ENCODE data around the gene KRTAP9-8. TPM values are rescaled to one million over a fixed set of nuclear protein-coding genes. Genes with fewer than 3 reads are reported as not detected.

The KRTAP9-8 gene
- total and polyA plus RNA-seq, 2 of the 8 experiments (the other 6 are each of a cell fraction or from before 2014, with no cell fraction given): not detected

DNA sequence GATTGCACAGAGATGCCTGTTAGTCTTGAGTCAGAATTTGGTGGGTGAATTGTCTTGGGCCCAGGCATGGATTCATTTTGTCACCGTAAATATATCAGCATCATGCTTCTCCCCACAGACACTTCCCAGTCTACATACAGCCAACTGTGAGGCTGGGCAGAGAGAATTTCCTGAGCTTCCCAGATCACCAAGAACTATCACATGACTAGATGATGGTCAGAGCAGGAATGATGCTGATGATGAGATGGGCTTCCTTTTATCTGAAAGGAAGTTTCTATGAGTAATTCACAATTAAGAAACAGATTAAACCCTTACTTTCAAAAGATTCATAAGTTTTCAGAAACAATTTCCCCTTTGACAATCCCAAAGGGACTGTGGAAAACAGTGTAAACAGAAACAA is 17.1 kb downstream of the KRTAP9-8 start:
- Histone ChIP-seq H3K18ac (ENCODE audit: extremely low read depth, low read length) (no peak overlapping the region), H2BK5ac (ENCODE audit: low read depth, low read length) (no peak overlapping the region), H3K23ac (ENCODE audit: insufficient read length) (no peak overlapping the region), H3K4ac (replicated peaks; ENCODE audit: insufficient read length, low read depth, low read length) (no peak overlapping the region), H2BK15ac (ENCODE audit: low read length) (no peak overlapping the region), H3K14ac (ENCODE audit: insufficient read length) (no peak overlapping the region), H2BK12ac (ENCODE audit: low read depth, low read length) (no peak overlapping the region), H2AFZ (ENCODE audit: low read length) (no peak overlapping the region), H3K79me2 (ENCODE audit: control insufficient read depth in 1 of 2, insufficient read depth in 2 of 2, low read length in 2 of 2) (no peaks in the 10 kb centered on the region), H3K36me3 (ENCODE audit: control insufficient read depth in 2 of 4, insufficient read depth in 4 of 4, low read length in 3 of 4) (no peaks in the 10 kb centered on the region), H2AK5ac (ENCODE audit: low read depth, low read length) (no peak overlapping the region), H4K8ac (ENCODE audit: extremely low read depth, insufficient read depth, low read length) (no peak overlapping the region), H4K20me1 (replicated peaks in 1 of 2; ENCODE audit: control insufficient read depth in 1 of 2, insufficient read depth in 2 of 2, low read length in 2 of 2) (no peaks in the 10 kb centered on the region), H2BK20ac (ENCODE audit: low read length) (no peak overlapping the region), H3K23me2 (ENCODE audit: low read depth, low read length) (no peaks in the 10 kb centered on the region; the same call in 1 of the 2 replicates), H3K27me3 (replicated peaks in 1 of 4; ENCODE audit: control insufficient read depth in 3 of 4, extremely low read depth in 1 of 4, insufficient read depth in 3 of 4, low read length in 3 of 4) (no peaks in the 10 kb centered on the region; a peak in 1 of 7 replicates), H3K4me1 (replicated peaks in 1 of 4; ENCODE audit: control insufficient read depth in 3 of 4, insufficient read depth in 4 of 4, low read length in 3 of 4) (peaks cover 0 to 2% (median 0%) of the 10 kb centered on the region in 4 experiments; a peak in 2 of 7 replicates), H3K4me3 (ENCODE audit: extremely low read depth in 1 of 4, insufficient read depth in 2 of 4, low read depth in 3 of 4, low read length in 4 of 4) (no peak overlapping the region), H3K56ac (replicated peaks; ENCODE audit: insufficient read length, low read depth, low read length) (no peak overlapping the region), H4K5ac (ENCODE audit: insufficient read length, low read depth, low read length) (no peak overlapping the region), H3K27ac (ENCODE audit: low read depth, low read length) (no peak overlapping the region), H3K9me3 (ENCODE audit: insufficient read depth in 2 of 2, low read depth in 1 of 2, low read length in 1 of 2) (no peaks in the 10 kb centered on the region), H3K4me2 (ENCODE audit: insufficient read depth in 1 of 2, low read depth in 2 of 2, low read length in 2 of 2) (no peak overlapping the region), H3K79me1 (ENCODE audit: low read depth, low read length) (no peaks in the 10 kb centered on the region), H2BK120ac (replicated peaks; ENCODE audit: low read depth, low read length) (no peak overlapping the region), H3K9ac (replicated peaks in 1 of 4; ENCODE audit: extremely low read depth in 1 of 4, low read depth in 3 of 4, low read length in 3 of 4) (no peak overlapping the region), H4K91ac (replicated peaks; ENCODE audit: insufficient read length, low read length) (no peak overlapping the region)
- TF ChIP-seq CTBP2 (IDR thresholded peaks at IDR 0.05; ENCODE audit: borderline replicate concordance, insufficient read depth, insufficient read length, low read length) (no peak), SRF (IDR thresholded peaks at IDR 0.05; ENCODE audit: low read depth, low read length) (no peak), TBP (IDR thresholded peaks at IDR 0.05; ENCODE audit: low read depth, low read length) (no peak), CREB1 (IDR thresholded peaks at IDR 0.05) (no peak), TAF7 (optimal IDR thresholded peaks at IDR 0.05; ENCODE audit: borderline replicate concordance, low read depth, low read length) (no peak), POU5F1 (IDR thresholded peaks at IDR 0.05; ENCODE audit: low read depth, low read length) (no peak), NRF1 (IDR thresholded peaks at IDR 0.05; ENCODE audit: low read depth, low read length) (no peak), BRCA1 (IDR thresholded peaks at IDR 0.05; ENCODE audit: low read depth, low read length) (no peak), JUND (IDR thresholded peaks at IDR 0.05; ENCODE audit: low read length) (no peak)
- TF ChIP-seq, protein P1, sequence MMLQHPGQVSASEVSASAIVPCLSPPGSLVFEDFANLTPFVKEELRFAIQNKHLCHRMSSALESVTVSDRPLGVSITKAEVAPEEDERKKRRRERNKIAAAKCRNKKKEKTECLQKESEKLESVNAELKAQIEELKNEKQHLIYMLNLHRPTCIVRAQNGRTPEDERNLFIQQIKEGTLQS (IDR thresholded peaks at IDR 0.05; ENCODE audit: insufficient read depth, low read depth, low read length): no peak
- WGBS, 2 experiments (ENCODE audit: extremely low coverage in 1 of 2, insufficient coverage in 1 of 2, insufficient read length in 1 of 2, insufficient replicate concordance in 2 of 2, low coverage in 1 of 2, low lambda C conversion rate in 2 of 2, missing lambda C conversion rate in 1 of 2): 0% methylated on average over 1 of the region's 1 CpG; no CpG with 5 or more reads in 1 of the 2 experiments
- DNase-seq (ENCODE audit: low read depth in 1 of 2, low spot score in 2 of 2): no peak
- ChIA-PET CTCF (ENCODE audit: partially characterized antibody) (interaction anchor here (1.0 kb wide), 1 partner anchor 18 kb away, joined by 3 read pairs; no protein-coding TSS in a partner anchor), POLR2A (ENCODE audit: partially characterized antibody) (no interaction called here)
- no peak for FAIRE-seq

Measured in H1 (cell line).